Large intestine (tissue), 3 donors: Measurements from ENCODE around the gene RASGEF1C. TPM values are rescaled to one million over a fixed set of nuclear protein-coding genes. Genes with fewer than 3 reads are reported as not detected.
"Not testable (repeated sequence)": the region's sequence is repeated elsewhere in the genome, so short reads cannot be mapped to it uniquely, and the experiment has no call there.

Experiments
- DNase-seq, 2 donors: peaks; one replicate each; pipeline versions ENCODE4 v3.0.0 to v3.0.0-alpha.2; 2013
- H3K27ac ChIP-seq: one replicate; pipeline ENCODE4 v1.5.1; 2013; ENCODE audit warnings: low read length
- H3K27me3 ChIP-seq: 2 replicates; pipeline ENCODE4 v1.6.1; 2013; ENCODE audit warnings: low read length; ENCODE audit not compliant: control insufficient read depth, insufficient read depth
- H3K36me3 ChIP-seq: 2 replicates; pipeline ENCODE4 v1.6.1; 2013; ENCODE audit warnings: low read length; ENCODE audit not compliant: control insufficient read depth, insufficient read depth
- H3K4me1 ChIP-seq: one replicate; pipeline ENCODE4 v1.6.1; 2013; ENCODE audit warnings: low read length; ENCODE audit not compliant: control insufficient read depth, insufficient read depth
- H3K4me3 ChIP-seq: one replicate; pipeline ENCODE4 v1.5.1; 2013; ENCODE audit warnings: low read length
- H3K9me3 ChIP-seq: one replicate; pipeline ENCODE4 v1.6.1; 2013; ENCODE audit warnings: mild to moderate bottlenecking, low read depth, low read length, moderate library complexity; ENCODE audit not compliant: control insufficient read depth
- WGBS: methylation state at CpG from one replicate; pipeline ENCODE4 v1.1.5; 2013; ENCODE audit warnings: low lambda C conversion rate; ENCODE audit not compliant: insufficient coverage; 5-methylcytosine and 5-hydroxymethylcytosine counted together
- polyA plus RNA-seq: library from polyadenylated mRNA; unstranded; fragments of 120-200 nt; gene quantifications from one replicate; pipeline ENCODE4 v1.2.1, GENCODE V29; 2013

The RASGEF1C gene
- polyA plus RNA-seq, 1 donor: 1.3 TPM

GRCh38 chr5:180128671-180129261, 80.2 kb downstream of the RASGEF1C start:
- no peak for DNase-seq
- Histone ChIP-seq H3K4me3 (no peak overlapping the region), H3K9me3 (no peaks in the 10 kb centered on the region), H3K27me3 (peaks cover 8% of the 10 kb centered on the region), H3K4me1 (no peaks in the 10 kb centered on the region), H3K27ac (no peak overlapping the region), H3K36me3 (no peaks in the 10 kb centered on the region)
- no CpG with 5 or more reads among the region's 13 CpGs for WGBS

- H3K4me3 ChIP-seq: no peak overlapping the region
- H3K27me3 ChIP-seq: peaks cover 8% of the 10 kb centered on the region
- DNase-seq: no peak
- no CpG with 5 or more reads among the region's 25 CpGs for WGBS
- H3K9me3 ChIP-seq: no peaks in the 10 kb centered on the region
- H3K36me3 ChIP-seq: no peaks in the 10 kb centered on the region
- no peaks in the 10 kb centered on the region for H3K4me1 ChIP-seq
- H3K27ac ChIP-seq: no peak overlapping the region
Observed at GRCh38 chr5:180127682-180128670, 81.0 kb downstream of the RASGEF1C start.

GRCh38 chr5:180126716-180127681, 82.0 kb downstream of the RASGEF1C start:
- no CpG with 5 or more reads among the region's 59 CpGs for WGBS
- no peaks in the 10 kb centered on the region for H3K9me3 ChIP-seq
- no peaks in the 10 kb centered on the region for H3K36me3 ChIP-seq
- H3K4me3 ChIP-seq: no peak overlapping the region
- DNase-seq: no peak
- peaks cover 8% of the 10 kb centered on the region for H3K27me3 ChIP-seq
- no peak overlapping the region for H3K27ac ChIP-seq
- H3K4me1 ChIP-seq: no peaks in the 10 kb centered on the region

- 100% methylated on average over 1 of the region's 17 CpGs for WGBS
- not testable (repeated sequence) for H3K4me1 ChIP-seq, H3K27ac ChIP-seq, H3K27me3 ChIP-seq, DNase-seq, H3K4me3 ChIP-seq, H3K36me3 ChIP-seq, H3K9me3 ChIP-seq
Observed at GRCh38 chr5:180126156-180126555, 82.9 kb downstream of the RASGEF1C start.

GRCh38 chr5:180124662-180125061, 84.3 kb downstream of the RASGEF1C start:
- not testable (repeated sequence) for DNase-seq, H3K9me3 ChIP-seq, H3K27ac ChIP-seq, H3K27me3 ChIP-seq, H3K4me3 ChIP-seq, H3K4me1 ChIP-seq, H3K36me3 ChIP-seq
- WGBS: no CpG with 5 or more reads among the region's 6 CpGs

GRCh38 chr5:180122875-180123274, 86.1 kb downstream of the RASGEF1C start:
- H3K9me3 ChIP-seq: no peaks in the 10 kb centered on the region
- peaks cover 8% of the 10 kb centered on the region for H3K27me3 ChIP-seq
- no peak for DNase-seq
- H3K36me3 ChIP-seq: no peaks in the 10 kb centered on the region
- no peak overlapping the region for H3K4me3 ChIP-seq
- H3K27ac ChIP-seq: no peak overlapping the region
- 100% methylated on average over 1 of the region's 1 CpG for WGBS
- no peaks in the 10 kb centered on the region for H3K4me1 ChIP-seq

- no peak for DNase-seq
- no peaks in the 10 kb centered on the region for H3K36me3 ChIP-seq
- H3K4me3 ChIP-seq: no peak overlapping the region
- H3K9me3 ChIP-seq: no peaks in the 10 kb centered on the region
- no peaks in the 10 kb centered on the region for H3K4me1 ChIP-seq
- 100% methylated on average over 1 of the region's 9 CpGs for WGBS
- H3K27ac ChIP-seq: no peak overlapping the region
- peaks cover 7% of the 10 kb centered on the region for H3K27me3 ChIP-seq
Observed at GRCh38 chr5:180121826-180122413, 87.1 kb downstream of the RASGEF1C start.

GRCh38 chr5:180120237-180121101, 88.5 kb downstream of the RASGEF1C start:
- Histone ChIP-seq H3K27ac (no peak overlapping the region), H3K4me3 (no peak overlapping the region), H3K9me3 (no peaks in the 10 kb centered on the region), H3K4me1 (no peaks in the 10 kb centered on the region), H3K36me3 (no peaks in the 10 kb centered on the region), H3K27me3 (no peaks in the 10 kb centered on the region)
- WGBS: no CpG with 5 or more reads among the region's 28 CpGs
- no peak for DNase-seq

- Histone ChIP-seq H3K4me1 (no peaks in the 10 kb centered on the region), H3K4me3 (no peak overlapping the region), H3K9me3 (no peaks in the 10 kb centered on the region), H3K27ac (no peak overlapping the region), H3K36me3 (no peaks in the 10 kb centered on the region), H3K27me3 (no peaks in the 10 kb centered on the region)
- WGBS: no CpG with 5 or more reads among the region's 12 CpGs
- DNase-seq: no peak
Observed at GRCh38 chr5:180119903-180120236, 89.1 kb downstream of the RASGEF1C start.
